Subcutaneous abdominal adipose tissue (tissue), 5 donors: ENCODE measurements around the gene IL19.

Source experiments
- H3K27ac ChIP-seq: one replicate; pipeline ENCODE4 v1.7.0; 2013; ENCODE audit warnings: low read depth, mild to moderate bottlenecking, inconsistent platforms, low read length, moderate library complexity
- H3K27me3 ChIP-seq, 5 donors: one replicate each; pipeline ENCODE4 v1.7.0; 2013; ENCODE audit warnings: low read length in 5 of 5, inconsistent platforms in 1 of 5; ENCODE audit not compliant: control insufficient read depth in 5 of 5, insufficient read depth in 4 of 5
- H3K36me3 ChIP-seq, 5 donors: one replicate each; pipeline ENCODE4 v1.7.0; 2013; ENCODE audit warnings: low read length in 5 of 5; ENCODE audit not compliant: control insufficient read depth in 5 of 5, insufficient read depth in 5 of 5
- H3K4me1 ChIP-seq, 5 donors: one replicate each; pipeline ENCODE4 v1.7.0; 2013; ENCODE audit warnings: low read length in 5 of 5, mild to moderate bottlenecking in 3 of 5, moderate library complexity in 1 of 5; ENCODE audit not compliant: control insufficient read depth in 5 of 5, insufficient read depth in 5 of 5
- H3K4me3 ChIP-seq, 5 donors: one replicate each; pipeline ENCODE4 v1.7.0; 2013; ENCODE audit warnings: low read length in 5 of 5, low read depth in 1 of 5
- H3K9ac ChIP-seq, 5 donors: one replicate each; pipeline ENCODE4 v1.7.0; 2013; ENCODE audit warnings: low read length in 5 of 5, mild to moderate bottlenecking in 4 of 5, moderate library complexity in 3 of 5
- H3K9me3 ChIP-seq, 5 donors: one replicate each; pipeline ENCODE4 v1.7.0; 2013; ENCODE audit warnings: low read length in 5 of 5; ENCODE audit not compliant: control insufficient read depth in 5 of 5
- donor health status: healthy.
- donor health status: healthy.
- donor health status: healthy.
- donor health status: healthy.
- donor health status: healthy.

Gene IL19

GRCh38 chr1:206797534-206798383 is 27.2 kb downstream of the IL19 start:
- H3K27me3 ChIP-seq, result peaks cover 0 to 6% (median 3%) of the 10 kb centered on the region in 5 donors
- H3K9me3 ChIP-seq, result peaks cover 0 to 2% (median 0%) of the 10 kb centered on the region in 5 donors
- no peaks in the 10 kb centered on the region for H3K4me1 ChIP-seq
- no peak overlapping the region for H3K4me3 ChIP-seq
- H3K9ac ChIP-seq, result no peak overlapping the region
- no peak overlapping the region for H3K27ac ChIP-seq
- no peaks in the 10 kb centered on the region for H3K36me3 ChIP-seq

- peaks cover 0 to 2% (median 0%) of the 10 kb centered on the region in 5 donors for H3K9me3 ChIP-seq
- no peak overlapping the region for H3K4me3 ChIP-seq
- H3K9ac ChIP-seq, result no peak overlapping the region
- no peaks in the 10 kb centered on the region for H3K36me3 ChIP-seq
- H3K27ac ChIP-seq, result no peak overlapping the region
- peaks cover 0 to 6% (median 3%) of the 10 kb centered on the region in 5 donors for H3K27me3 ChIP-seq
- H3K4me1 ChIP-seq, result no peaks in the 10 kb centered on the region
Observed at GRCh38 chr1:206798384-206798996, 27.9 kb downstream of the IL19 start.

GRCh38 chr1:206799311-206799710 is 28.7 kb downstream of the IL19 start:
- Histone ChIP-seq H3K9ac (no peak overlapping the region), H3K4me1 (no peaks in the 10 kb centered on the region), H3K27ac (no peak overlapping the region), H3K4me3 (no peak overlapping the region), H3K9me3 (peaks cover 0 to 2% (median 0%) of the 10 kb centered on the region in 5 donors), H3K27me3 (peaks cover 0 to 6% (median 3%) of the 10 kb centered on the region in 5 donors), H3K36me3 (no peaks in the 10 kb centered on the region)

- no peaks in the 10 kb centered on the region for H3K4me1 ChIP-seq
- peaks cover 0 to 4% (median 3%) of the 10 kb centered on the region in 5 donors for H3K27me3 ChIP-seq
- no peak overlapping the region for H3K27ac ChIP-seq
- no peaks in the 10 kb centered on the region for H3K36me3 ChIP-seq
- peaks cover 0 to 2% (median 0%) of the 10 kb centered on the region in 5 donors for H3K9me3 ChIP-seq
- no peak overlapping the region for H3K9ac ChIP-seq
- no peak overlapping the region for H3K4me3 ChIP-seq
Observed at GRCh38 chr1:206800411-206800810, 29.8 kb downstream of the IL19 start.

- Histone ChIP-seq H3K27ac (no peak overlapping the region), H3K9me3 (peaks cover 0 to 2% (median 0%) of the 10 kb centered on the region in 5 donors), H3K9ac (no peak overlapping the region), H3K36me3 (no peaks in the 10 kb centered on the region), H3K4me3 (no peak overlapping the region), H3K4me1 (no peaks in the 10 kb centered on the region), H3K27me3 (peaks cover 0 to 4% (median 3%) of the 10 kb centered on the region in 5 donors)
Observed at GRCh38 chr1:206800891-206801290, 30.3 kb downstream of the IL19 start.

GRCh38 chr1:206801467-206801866 is 30.9 kb downstream of the IL19 start:
- Histone ChIP-seq H3K4me1 (no peaks in the 10 kb centered on the region), H3K9me3 (peaks cover 0 to 2% (median 0%) of the 10 kb centered on the region in 5 donors), H3K36me3 (no peaks in the 10 kb centered on the region), H3K9ac (no peak overlapping the region), H3K4me3 (no peak overlapping the region), H3K27me3 (peaks cover 0 to 4% (median 3%) of the 10 kb centered on the region in 5 donors), H3K27ac (no peak overlapping the region)

GRCh38 chr1:206802401-206802800 is 31.8 kb downstream of the IL19 start:
- Histone ChIP-seq H3K27ac (no peak overlapping the region), H3K36me3 (no peaks in the 10 kb centered on the region), H3K9me3 (peaks cover 0 to 2% (median 0%) of the 10 kb centered on the region in 5 donors), H3K9ac (no peak overlapping the region), H3K4me1 (no peaks in the 10 kb centered on the region), H3K27me3 (peaks cover 0 to 4% (median 3%) of the 10 kb centered on the region in 5 donors), H3K4me3 (no peak overlapping the region)

- peaks cover 0 to 4% (median 3%) of the 10 kb centered on the region in 5 donors for H3K27me3 ChIP-seq
- H3K36me3 ChIP-seq, result no peaks in the 10 kb centered on the region
- no peak overlapping the region for H3K9ac ChIP-seq
- H3K4me1 ChIP-seq, result no peaks in the 10 kb centered on the region
- H3K4me3 ChIP-seq, result no peak overlapping the region
- peaks cover 0 to 2% (median 0%) of the 10 kb centered on the region in 5 donors for H3K9me3 ChIP-seq
- no peak overlapping the region for H3K27ac ChIP-seq
Observed at GRCh38 chr1:206803221-206803730, 32.7 kb downstream of the IL19 start.

GRCh38 chr1:206804156-206804737 is 33.7 kb downstream of the IL19 start:
- Histone ChIP-seq H3K4me3 (no peak overlapping the region), H3K9me3 (peaks cover 0 to 2% (median 0%) of the 10 kb centered on the region in 5 donors), H3K4me1 (no peaks in the 10 kb centered on the region), H3K27ac (no peak overlapping the region), H3K9ac (no peak overlapping the region), H3K36me3 (no peaks in the 10 kb centered on the region), H3K27me3 (peaks cover 0 to 3% (median 1%) of the 10 kb centered on the region in 5 donors)
